Right lung (tissue), 5 donors: Measurements from ENCODE around the gene RAD18. TPM values are rescaled to one million over a fixed set of nuclear protein-coding genes. Genes with fewer than 3 reads are reported as not detected.

Experiments
- DNase-seq, 2 donors: peaks; one replicate each; pipeline ENCODE4 v3.0.0-alpha.2; 2013
- polyA plus RNA-seq, 5 donors: library from polyadenylated mRNA; unstranded; fragments of 120-200 nt; gene quantifications; one replicate each; pipeline versions ENCODE4 v1.2.1 to v1.2.3, GENCODE V29; 2013; ENCODE audit warnings: inconsistent platforms in 1 of 5, low replicate concordance in 1 of 5; ENCODE audit not compliant: insufficient read length in 5 of 5, insufficient read depth in 1 of 5

RAD18 gene
- polyA plus RNA-seq, 5 donors = 8.2 to 19.0 (median 14.7) TPM

- no peak for DNase-seq
These were observed 24.0 kb upstream of the RAD18 start for GRCh38 chr3:8987226-8987625.

- DNase-seq = no peak
These were observed 23.5 kb upstream of the RAD18 start for GRCh38 chr3:8986741-8987140.

- DNase-seq = no peak
These were observed 22.6 kb upstream of the RAD18 start for GRCh38 chr3:8985876-8986275.

- DNase-seq = no peak
These were observed 22.1 kb upstream of the RAD18 start for GRCh38 chr3:8985411-8985831.

GRCh38 chr3:8984526-8984925 is 21.3 kb upstream of the RAD18 start:
- DNase-seq = no peak

GRCh38 chr3:8984081-8984480 is 20.8 kb upstream of the RAD18 start:
- DNase-seq = no peak

- DNase-seq = no peak
These were observed 20.3 kb upstream of the RAD18 start for GRCh38 chr3:8983591-8983990.

GRCh38 chr3:8983026-8983425 is 19.8 kb upstream of the RAD18 start:
- DNase-seq = no peak

GRCh38 chr3:8982509-8982908 is 19.2 kb upstream of the RAD18 start:
- DNase-seq = peak; percentile 58 to 75

- DNase-seq = no peak
These were observed 18.4 kb upstream of the RAD18 start for GRCh38 chr3:8981700-8982099.

- no peak for DNase-seq
These were observed 18.0 kb upstream of the RAD18 start for GRCh38 chr3:8981296-8981695.

- no peak for DNase-seq
These were observed 17.5 kb upstream of the RAD18 start for GRCh38 chr3:8980756-8981257.

- DNase-seq = no peak
These were observed 16.0 kb upstream of the RAD18 start for GRCh38 chr3:8979262-8979661.

- DNase-seq = no peak
These were observed 15.3 kb upstream of the RAD18 start for GRCh38 chr3:8978551-8978950.

GRCh38 chr3:8976540-8977182 is 13.4 kb upstream of the RAD18 start:
- DNase-seq = no peak

- DNase-seq = no peak
These were observed 12.1 kb upstream of the RAD18 start for GRCh38 chr3:8975081-8976020.

GRCh38 chr3:8974458-8974857 is 11.2 kb upstream of the RAD18 start:
- no peak for DNase-seq

GRCh38 chr3:8972639-8973038 is 9.4 kb upstream of the RAD18 start:
- DNase-seq = no peak

GRCh38 chr3:8970971-8971589 is 7.8 kb upstream of the RAD18 start:
- DNase-seq = peak; percentile 44 to 73

- DNase-seq = no peak
These were observed 6.0 kb upstream of the RAD18 start for GRCh38 chr3:8969241-8969640.

- no peak for DNase-seq
These were observed 5.2 kb upstream of the RAD18 start for GRCh38 chr3:8968375-8968882.

GRCh38 chr3:8967553-8967952 is 4.3 kb upstream of the RAD18 start:
- no peak for DNase-seq
